HG02763 (cell line): ENCODE results near the gene SYTL3.

ENCODE experiments used
- ATAC-seq: cut with Tn5 transposase; IDR thresholded peaks from one replicate; pipeline ENCODE4 v1.9.1; 2021; ENCODE audit warnings: mild to moderate bottlenecking, moderate library complexity; ENCODE audit not compliant: unreplicated experiment

Gene SYTL3

GRCh38 chr6:158756977-158757752 is 107.3 kb downstream of the SYTL3 start:
- no peak for ATAC-seq

GRCh38 chr6:158757753-158758090 is 107.9 kb downstream of the SYTL3 start:
- no peak for ATAC-seq

GRCh38 chr6:158758451-158758860 is 108.6 kb downstream of the SYTL3 start:
- no peak for ATAC-seq

- no peak for ATAC-seq
These were observed 109.2 kb downstream of the SYTL3 start for GRCh38 chr6:158758941-158759479.

GRCh38 chr6:158759966-158760617 is 110.2 kb downstream of the SYTL3 start:
- no peak for ATAC-seq

GRCh38 chr6:158760618-158761250 is 110.9 kb downstream of the SYTL3 start:
- no peak for ATAC-seq

GRCh38 chr6:158761746-158762145 is 111.9 kb downstream of the SYTL3 start:
- no peak for ATAC-seq

- ATAC-seq = no peak
These were observed 113.1 kb downstream of the SYTL3 start for GRCh38 chr6:158762787-158763433.

GRCh38 chr6:158763434-158764182 is 113.8 kb downstream of the SYTL3 start:
- no peak for ATAC-seq

- no peak for ATAC-seq
These were observed 114.5 kb downstream of the SYTL3 start for GRCh38 chr6:158764183-158764849.

- no peak for ATAC-seq
These were observed 115.1 kb downstream of the SYTL3 start for GRCh38 chr6:158764926-158765325.

- no peak for ATAC-seq
These were observed 115.7 kb downstream of the SYTL3 start for GRCh38 chr6:158765499-158766068.

- no peak for ATAC-seq
These were observed 117.0 kb downstream of the SYTL3 start for GRCh38 chr6:158766621-158767455.

GRCh38 chr6:158767709-158768108 is 117.9 kb downstream of the SYTL3 start:
- no peak for ATAC-seq

- no peak for ATAC-seq
These were observed 118.6 kb downstream of the SYTL3 start for GRCh38 chr6:158768436-158768835.

- ATAC-seq = no peak
These were observed 119.4 kb downstream of the SYTL3 start for GRCh38 chr6:158769234-158769770.

GRCh38 chr6:158769771-158770432 is 120.0 kb downstream of the SYTL3 start:
- ATAC-seq = no peak
